NCI-H1092 treated with DMSO at 0.1 percent for 48 hours (cell line): Measurements from ENCODE around the gene QRICH1.
"Not testable (repeated sequence)": the region's sequence is repeated elsewhere in the genome, so short reads cannot be mapped to it uniquely, and the experiment has no call there.

Experiments
- DNase-seq: peaks from one replicate; lab custom pipeline; 2025; lab: John Stamatoyannopoulos, UW

The QRICH1 gene

DNA sequence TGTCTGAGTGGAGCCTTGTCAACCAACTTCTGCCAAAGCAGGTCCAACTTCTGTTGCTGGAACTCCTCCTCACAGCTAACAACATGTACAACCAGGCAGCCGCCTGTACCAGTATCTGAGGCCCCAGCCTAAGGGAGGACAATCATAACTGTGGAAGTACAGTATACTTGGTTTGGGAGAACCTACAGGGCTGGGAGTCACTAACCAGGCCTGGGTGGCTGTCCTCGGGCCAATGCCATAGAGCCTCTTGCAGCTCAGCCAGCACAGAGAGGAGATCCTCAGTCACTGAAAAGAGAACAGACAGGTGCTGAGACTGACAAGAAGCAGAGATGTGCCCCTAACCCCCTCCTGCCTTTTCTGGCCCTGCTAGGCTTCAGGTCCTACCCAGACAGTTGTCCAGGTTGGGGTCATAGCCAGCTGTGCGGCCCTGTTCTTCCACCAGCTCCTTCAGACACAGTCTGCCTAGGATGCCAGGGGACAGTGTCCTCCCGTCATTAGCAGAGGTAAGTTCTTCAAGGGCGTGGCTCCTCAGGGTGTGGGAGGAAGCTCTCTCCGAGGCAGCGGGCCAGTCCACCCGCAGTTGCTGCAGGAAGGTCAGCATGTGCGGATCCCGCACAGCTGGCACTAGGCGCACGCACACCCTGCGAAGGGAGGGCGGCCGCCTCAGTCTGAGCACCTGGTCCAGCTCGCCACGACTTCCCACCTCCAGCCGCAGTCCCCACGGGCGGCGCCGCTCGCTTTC is 76.5 kb downstream of the QRICH1 start:
- DNase-seq: peak; percentile 41

DNA sequence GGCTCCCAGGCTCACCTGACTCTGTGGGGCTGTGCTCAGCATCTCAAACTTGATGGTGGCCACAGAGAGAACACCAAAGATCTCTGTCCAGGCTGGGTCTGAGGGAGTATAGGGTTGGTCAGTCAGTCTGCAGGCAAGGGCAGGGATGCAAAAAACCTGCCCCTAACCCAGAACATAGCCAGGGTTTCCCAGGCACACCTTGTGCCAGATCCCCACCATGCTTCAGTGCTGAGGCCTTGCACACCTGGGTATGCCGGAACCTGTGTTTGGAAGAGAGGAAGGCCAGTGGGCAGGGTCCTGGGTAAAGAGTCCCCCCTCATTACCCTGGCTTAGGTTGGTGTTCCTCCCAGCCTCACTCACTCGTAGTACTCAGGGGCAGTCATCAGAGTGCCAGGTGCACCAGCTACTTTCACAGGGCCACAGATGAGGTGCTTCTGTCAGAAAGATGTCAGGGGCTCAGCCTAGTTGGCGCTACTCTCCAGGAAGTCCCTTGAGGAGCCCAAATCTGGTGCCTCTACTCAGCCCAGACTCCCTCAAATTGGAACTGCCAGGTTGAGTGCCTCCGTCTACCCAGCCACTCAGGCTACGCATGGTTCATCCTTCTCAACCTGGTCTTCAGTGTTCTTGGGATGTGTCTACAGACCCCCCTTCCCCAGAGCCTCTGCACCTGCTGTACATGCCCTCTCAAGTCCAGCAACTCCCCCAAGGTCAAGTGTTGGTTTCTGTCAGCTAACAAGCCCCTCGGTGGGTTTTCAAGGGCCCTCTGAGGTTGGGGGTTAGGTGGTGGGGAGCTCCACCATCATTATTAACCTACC is 77.2 kb downstream of the QRICH1 start:
- no peak for DNase-seq

DNA sequence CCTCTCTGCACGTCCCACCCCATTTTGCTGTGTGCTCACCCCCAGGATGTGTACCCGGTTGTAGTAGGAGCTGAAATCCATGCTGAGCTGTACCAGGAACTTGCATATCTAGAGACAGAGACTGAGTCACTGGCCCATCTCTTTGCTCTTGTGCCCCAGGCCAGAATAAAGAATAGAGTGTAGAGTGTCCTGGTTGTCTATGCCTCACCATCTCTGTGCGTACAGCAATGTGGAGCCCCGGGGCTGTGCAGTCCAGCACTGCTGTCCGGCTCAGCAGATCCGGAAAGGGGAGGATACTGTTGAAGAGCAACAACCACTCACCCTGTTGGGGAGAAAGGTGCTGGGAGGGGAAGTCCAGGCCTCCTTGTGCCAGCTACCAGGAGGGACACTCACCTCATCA is 78.1 kb downstream of the QRICH1 start:
- no peak for DNase-seq

DNA sequence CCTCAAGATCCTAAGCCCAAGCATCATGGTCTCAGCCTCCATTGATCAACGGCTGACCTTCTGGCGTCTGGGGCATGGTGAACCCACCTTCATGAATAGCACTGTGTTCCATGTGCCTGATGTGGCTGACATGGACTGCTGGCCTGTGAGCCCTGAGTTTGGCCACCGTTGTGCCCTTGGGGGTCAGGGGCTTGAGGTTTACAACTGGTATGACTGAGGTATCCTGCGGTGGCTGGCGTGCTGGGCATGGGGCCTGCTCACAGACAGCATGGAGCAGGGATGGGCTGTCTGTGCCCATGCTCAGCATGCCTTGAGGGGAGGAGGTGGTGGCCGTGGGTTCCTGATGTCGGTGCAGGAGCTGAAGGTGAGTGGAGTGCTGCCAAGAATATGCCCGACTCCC is 78.8 kb downstream of the QRICH1 start:
- no peak for DNase-seq

DNA sequence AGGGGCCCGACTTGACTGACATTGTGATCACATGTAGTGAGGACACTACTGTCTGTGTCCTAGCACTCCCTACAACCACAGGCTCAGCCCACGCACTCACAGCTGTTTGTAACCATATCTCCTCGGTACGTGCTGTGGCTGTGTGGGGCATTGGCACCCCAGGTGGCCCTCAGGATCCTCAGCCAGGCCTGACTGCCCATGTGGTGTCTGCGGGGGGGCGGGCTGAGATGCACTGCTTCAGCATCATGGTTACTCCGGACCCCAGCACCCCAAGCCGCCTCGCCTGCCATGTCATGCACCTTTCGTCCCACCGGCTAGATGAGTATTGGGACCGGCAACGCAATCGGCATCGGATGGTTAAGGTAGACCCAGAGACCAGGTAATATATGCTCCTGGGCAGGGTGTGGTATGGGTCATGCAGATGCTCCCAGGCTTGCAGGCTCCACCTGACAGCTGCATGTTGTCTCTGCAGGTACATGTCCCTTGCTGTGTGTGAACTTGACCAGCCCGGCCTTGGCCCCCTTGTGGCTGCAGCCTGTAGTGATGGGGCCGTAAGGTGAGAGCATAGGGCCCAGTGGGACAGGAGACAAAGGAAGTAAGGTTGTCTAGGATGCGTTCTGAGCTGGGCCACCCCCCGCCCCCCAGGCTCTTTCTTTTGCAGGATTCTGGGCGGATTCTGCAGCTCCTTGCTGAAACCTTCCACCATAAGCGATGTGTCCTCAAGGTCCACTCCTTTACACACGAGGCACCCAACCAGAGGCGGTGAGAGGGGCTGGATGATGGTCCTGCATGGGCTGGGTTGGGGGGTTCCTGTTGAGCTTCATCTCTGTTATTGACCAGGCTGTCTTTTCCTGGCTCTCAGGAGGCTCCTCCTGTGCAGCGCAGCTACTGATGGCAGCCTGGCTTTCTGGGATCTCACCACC is 79.9 kb downstream of the QRICH1 start:
- no peak for DNase-seq

DNA sequence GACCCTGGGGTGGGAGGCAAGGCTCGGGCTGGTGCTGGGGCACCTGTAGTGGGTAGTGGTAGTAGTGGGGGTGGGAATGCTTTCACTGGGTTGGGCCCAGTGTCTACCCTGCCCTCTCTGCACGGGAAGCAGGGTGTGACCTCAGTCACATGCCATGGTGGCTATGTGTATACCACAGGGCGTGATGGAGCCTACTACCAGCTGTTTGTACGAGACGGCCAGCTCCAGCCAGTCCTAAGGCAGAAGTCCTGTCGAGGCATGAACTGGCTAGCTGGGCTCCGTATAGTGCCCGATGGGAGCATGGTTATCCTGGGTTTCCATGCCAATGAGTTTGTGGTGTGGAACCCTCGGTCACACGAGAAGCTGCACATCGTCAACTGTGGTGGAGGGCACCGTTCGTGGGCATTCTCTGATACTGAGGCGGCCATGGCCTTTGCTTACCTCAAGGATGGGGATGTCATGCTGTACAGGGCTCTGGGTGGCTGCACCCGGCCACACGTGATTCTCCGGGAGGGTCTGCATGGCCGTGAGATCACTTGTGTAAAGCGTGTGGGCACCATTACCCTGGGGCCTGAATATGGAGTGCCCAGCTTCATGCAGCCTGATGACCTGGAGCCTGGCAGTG is 80.6 kb downstream of the QRICH1 start:
- DNase-seq: no peak

DNA sequence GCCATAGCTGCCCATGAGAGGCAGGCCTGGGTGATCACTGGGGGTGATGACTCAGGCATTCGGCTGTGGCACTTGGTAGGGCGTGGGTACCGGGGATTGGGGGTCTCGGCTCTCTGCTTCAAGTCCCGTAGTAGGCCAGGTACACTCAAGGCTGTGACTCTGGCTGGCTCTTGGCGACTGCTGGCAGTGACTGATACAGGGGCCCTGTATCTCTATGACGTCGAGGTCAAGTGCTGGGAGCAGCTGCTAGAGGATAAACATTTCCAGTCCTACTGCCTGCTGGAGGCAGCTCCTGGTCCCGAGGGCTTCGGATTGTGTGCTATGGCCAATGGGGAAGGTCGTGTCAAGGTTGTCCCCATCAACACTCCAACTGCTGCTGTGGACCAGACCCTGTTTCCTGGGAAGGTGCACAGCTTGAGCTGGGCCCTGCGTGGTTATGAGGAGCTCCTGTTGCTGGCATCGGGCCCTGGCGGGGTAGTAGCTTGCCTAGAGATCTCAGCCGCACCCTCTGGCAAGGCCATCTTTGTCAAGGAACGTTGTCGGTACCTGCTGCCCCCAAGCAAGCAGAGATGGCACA is 81.3 kb downstream of the QRICH1 start:
- DNase-seq: no peak

DNA sequence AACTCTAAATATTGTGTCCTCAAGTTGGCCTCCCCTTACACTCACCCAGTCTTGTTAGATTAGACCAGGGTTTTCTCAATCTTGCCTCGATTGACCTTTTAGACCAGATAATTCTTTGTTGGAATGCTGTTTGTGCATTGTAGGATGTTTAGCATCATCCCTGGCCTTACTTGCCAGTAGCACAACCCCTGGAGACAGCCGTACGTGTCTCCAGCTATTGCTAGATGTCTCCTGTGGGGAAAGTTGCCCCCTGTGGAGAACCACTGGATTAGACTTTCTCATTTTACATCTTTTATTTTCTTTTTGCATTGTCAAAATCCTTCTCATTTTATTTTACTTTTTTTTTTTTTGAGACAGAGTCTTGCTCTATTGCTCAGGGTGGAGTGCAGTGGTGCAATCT is 84.5 kb downstream of the QRICH1 start:
- DNase-seq: no peak

DNA sequence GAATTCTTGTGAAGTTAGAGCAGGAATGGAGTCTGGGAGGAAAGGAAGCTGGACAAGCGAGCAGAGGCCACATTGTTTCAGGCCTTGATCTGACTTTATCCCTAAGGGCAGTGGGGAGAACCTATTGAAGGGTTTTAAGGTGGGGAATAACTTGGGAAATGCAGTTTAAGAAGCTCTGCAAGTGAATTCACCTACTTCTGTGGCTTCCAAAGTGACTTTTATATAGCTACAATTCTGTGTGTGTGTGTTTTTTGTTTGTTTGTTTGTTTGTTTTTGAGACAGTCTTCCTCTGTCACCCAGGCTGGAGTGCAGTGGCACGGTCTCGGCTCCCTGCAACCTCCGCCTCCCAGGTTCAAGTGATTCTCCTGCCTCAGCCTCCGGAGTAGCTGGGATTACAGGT is 85.2 kb downstream of the QRICH1 start:
- not testable (repeated sequence) for DNase-seq

DNA sequence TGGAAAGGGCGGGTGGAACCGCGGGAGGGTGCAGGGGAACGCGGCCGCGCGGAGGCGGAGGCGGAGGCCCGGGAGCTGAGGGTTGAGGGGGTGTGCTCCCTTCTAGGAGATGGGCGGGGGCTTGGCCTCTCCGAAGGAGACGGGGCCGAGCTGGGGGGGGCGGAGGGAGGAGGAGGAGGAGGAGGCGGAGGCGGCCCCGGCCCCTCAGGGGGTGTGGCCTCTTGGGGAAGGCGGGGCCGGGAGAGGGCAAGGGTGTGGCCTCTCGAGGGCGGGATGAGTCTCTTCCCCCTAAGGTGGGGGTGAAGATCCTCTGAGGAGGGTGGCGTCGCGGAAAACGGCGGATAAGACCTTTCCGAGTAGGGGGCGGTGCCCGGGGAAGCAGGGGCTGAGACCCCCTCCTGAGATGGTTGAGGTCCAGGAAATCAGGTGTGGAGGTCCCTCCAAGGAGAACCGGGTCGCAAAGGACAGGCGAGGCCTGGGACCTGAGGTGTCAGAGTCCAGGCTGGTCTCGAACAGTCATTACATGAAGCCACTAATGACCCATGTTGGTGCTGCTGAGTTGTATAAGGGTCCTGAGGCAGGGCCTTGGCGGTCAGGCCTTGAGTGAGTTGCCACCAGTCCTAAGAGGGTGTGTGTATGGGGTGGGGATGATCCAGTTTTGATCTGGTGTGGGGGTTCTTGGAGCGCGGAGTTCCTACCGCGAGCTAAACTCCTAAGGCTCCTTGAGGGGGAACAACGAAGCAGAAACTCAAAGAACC is 85.9 kb downstream of the QRICH1 start:
- peak; percentile 25 for DNase-seq

DNA sequence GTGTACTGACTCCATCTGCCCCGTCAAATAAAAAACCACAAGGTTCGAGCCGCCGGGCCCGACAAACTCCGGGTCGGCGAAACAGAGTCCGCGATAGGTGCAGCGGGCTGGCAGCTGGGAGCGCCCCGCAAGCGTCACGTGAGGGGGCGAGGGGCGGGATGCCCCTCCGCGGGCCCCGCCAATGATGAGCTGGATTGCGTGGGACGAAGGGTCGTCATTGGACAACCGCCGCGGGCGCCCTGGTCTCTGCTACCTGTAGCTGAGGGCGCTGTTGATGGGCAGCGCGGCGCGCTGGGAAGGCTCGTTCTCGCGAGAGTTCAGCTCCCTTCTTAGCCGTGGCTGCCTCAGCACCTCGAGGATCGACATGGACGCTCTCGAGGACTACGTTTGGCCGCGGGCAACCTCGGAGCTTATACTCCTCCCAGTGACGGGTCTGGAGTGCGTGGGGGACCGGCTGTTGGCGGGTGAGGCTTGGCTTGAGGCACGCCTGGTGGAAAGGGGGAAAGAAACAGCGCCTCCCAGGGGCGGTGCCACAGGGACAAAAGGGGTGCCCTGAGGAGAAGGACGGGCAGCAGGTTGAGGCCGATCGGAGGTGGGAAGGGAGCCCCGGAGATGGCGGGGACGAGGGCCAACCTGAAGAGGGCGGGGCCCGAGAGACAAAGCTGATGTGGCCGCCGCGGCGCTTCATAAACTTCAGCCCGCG is 86.7 kb downstream of the QRICH1 start, which contains the start of gene WDR6:
WDR6 (plus strand) TSS at position 324 of the 703 bp plus-strand sequence; CDS start at position 365, 41 bp downstream.
- peak; percentile 95 for DNase-seq

DNA sequence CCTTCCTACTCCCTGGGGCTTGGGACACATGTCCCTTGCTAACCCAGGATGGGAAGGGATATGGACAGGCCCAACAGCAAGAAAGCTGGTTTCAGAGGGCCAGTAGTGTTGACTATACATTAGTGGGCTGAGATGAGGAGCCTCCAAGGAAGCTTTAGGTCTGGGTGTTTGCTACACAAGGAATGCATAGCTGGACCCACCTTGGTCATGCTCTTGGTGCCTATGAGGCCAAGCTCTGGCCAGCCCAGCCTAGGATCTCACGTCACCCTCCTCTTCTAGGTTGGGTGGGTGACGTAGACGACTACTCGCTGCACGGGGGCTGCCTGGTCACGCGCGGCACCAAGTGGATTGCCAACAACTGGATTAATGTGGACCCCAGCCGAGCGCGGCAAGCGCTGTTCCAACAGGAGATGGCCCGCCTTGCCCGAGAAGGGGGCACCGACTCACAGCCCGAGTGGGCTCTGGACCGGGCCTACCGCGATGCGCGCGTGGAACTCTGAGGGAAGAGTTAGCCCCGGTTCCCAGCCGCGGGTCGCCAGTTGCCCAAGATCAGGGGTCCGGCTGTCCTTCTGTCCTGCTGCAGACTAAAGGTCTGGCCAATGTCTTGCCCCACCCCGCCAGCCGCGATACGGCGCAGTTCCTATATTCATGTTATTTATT is 87.3 kb downstream of the QRICH1 start:
- no peak for DNase-seq

DNA sequence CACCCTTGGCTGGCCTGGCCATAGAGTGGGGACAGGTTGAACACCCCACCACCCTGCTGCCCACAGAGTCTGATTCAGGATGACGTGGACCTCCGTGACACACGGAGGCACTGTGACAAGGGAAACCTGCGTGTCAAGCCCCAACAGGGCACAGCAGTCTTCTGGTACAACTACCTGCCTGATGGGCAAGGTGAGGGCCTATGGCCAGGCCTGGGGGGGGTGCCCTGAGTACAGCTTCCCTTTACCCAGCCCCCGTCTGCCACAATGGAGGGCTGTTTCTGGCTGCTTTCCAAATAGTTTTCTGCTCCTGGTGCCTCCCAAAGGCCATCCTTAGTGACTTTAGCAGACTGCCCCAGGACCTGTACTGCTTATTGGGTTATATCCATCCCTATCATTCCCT is 87.9 kb downstream of the QRICH1 start:
- DNase-seq: no peak

DNA sequence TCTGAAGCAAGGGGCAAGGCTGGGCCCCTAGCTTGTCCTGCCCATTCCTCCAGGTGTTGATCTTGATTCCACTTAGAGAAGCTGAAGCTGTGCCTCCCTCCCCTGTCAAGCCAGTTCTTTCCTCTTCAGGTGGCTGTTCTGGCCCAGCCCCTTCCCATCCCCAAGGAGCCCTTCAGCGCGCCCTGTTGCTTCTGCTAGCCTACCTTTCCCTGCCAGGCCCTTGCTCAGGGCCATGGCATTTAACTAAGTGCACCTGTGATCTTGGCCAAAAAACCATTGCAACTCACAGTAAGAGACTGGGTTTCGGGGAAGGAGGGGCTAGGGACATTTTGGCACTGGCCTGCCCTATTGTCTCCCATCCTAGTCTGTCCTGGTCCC is 88.6 kb downstream of the QRICH1 start:
- no peak for DNase-seq

DNA sequence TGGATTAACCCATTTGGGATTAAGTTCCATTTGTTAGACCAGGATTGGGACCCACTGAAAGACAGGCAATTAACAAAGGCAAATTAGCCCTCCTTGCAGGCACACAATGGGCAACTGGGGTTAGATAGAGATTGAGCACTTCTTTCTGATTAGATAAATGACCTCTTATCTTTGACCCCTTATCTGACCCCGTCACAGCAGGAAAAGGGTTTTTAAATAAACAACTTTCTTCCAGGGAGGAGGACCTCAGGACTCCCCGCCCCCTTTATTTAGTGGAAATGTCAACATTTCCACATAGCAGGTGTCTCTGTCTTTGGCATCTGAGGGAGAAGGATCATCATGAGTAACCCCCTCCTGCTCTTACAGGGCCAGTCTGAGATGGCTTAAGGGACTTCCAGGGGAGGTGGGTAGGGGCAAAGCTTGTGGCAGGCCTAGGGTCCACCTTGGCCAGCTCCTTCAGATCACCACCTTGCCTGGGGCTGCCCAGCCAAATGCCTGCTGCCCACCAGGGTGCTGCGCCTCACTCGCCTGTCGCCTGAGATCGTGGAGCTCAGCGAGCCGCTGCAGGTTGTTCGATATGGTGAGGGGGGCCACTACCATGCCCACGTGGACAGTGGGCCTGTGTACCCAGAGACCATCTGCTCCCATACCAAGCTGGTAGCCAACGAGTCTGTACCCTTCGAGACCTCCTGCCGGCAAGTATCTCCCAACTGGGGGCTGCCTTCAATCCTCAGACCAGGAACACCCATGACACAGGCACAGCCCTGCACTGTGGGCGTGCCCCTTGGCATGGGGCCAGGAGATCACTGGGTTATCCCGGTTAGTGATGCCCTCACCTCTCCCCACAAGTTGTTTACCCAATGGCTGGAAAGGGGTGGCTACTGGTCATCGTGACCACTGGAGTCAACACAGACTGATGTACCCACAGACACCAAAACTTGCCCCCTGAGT is 89.2 kb downstream of the QRICH1 start:
- DNase-seq: no peak

DNA sequence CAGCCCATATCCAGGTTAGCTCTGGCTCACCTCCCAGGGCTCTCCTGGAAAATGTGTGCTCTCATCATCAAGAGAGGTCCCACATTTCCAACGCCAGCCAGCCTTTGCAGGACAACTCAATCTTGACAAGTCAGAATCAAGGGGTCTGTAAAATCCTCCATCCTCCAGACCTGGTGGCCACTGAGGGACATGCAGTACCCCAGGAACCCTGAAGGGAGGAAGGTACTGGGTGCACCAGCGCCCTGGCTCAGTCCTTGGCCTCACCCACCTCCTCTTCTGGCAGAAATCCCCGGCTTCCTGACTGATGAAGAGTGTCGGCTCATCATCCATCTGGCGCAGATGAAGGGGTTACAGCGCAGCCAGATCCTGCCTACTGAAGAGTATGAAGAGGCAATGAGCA is 92.7 kb downstream of the QRICH1 start:
- no peak for DNase-seq

DNA sequence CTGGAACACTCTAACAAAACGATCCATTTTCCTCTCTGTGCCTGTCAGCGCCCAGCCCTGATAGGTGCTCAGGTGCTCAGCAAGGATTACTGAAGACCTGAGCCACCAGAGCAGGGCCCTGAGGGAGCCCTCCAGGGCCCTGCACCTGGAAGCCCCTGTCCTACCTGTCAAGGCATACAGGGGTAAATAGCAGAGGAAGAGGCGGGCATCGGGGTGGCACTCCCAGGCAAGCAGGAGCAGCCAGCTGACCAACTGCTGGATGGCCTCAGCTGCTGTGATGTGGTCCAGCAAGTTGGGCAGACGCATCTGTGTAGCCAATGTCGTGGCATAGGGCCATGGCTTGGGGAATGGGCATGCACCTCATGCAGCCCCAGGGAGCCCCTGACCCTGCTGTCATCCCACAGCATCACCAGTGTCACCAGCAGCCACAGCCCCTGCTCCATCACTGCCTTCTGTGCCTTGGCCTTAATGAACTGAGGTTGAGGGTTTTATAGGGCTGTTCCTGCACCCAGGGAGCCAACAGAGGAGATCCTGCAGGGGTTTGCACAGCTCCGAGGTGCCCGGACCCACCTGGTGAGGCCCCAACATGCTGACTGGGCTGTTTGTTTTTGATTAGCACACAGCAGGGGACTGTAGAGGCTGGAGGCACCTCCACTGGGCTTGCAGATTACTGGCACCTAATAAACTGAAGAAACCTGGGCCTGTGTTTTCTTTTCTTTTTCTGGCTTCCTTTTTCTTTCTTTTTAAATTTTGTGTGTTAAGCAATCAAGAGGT is 94.6 kb downstream of the QRICH1 start:
- peak; percentile 35 for DNase-seq
